Measurements from ENCODE around the gene PRKCA.

- TF ChIP-seq EP300 (IDR thresholded peaks at IDR 0.05) (no peak), POLR2A (IDR thresholded peaks at IDR 0.05) (no peak)
Observed at GRCh38 chr17:66612993-66613392, 310.6 kb downstream of the PRKCA start.
